Smooth muscle cell (in vitro differentiated cells): ENCODE results near the gene CASP2. TPM values are rescaled to one million over a fixed set of nuclear protein-coding genes. Genes with fewer than 3 reads are reported as not detected.

Source experiments
- DNase-seq: peaks from one replicate; lab custom pipeline; 2025; ENCODE audit not compliant: unreplicated experiment; lab: John Stamatoyannopoulos, UW
- H2AFZ ChIP-seq: fragments of 200-600 bp; sonication (generic); 2 replicates; pipeline ENCODE4 v1.6.0; 2016; ENCODE audit warnings: antibody characterized with exemption, low read depth, mild to moderate bottlenecking
- H3F3A ChIP-seq: fragments of 200-600 bp; sonication (generic); 2 replicates; pipeline ENCODE4 v1.6.0; 2017; ENCODE audit warnings: antibody characterized with exemption, low read depth
- H3K27ac ChIP-seq: fragments of 200-600 bp; sonication (generic); 2 replicates; pipeline ENCODE4 v1.5.1; 2016; ENCODE audit warnings: low read depth, mild to moderate bottlenecking
- H3K27me3 ChIP-seq: fragments of 200-600 bp; sonication (generic); 2 replicates; pipeline ENCODE4 v1.6.1; 2016; ENCODE audit warnings: low read depth, mild to moderate bottlenecking
- H3K36me3 ChIP-seq: fragments of 200-600 bp; sonication (generic); 2 replicates; pipeline ENCODE4 v1.5.1; 2016; ENCODE audit warnings: low read depth
- H3K4me1 ChIP-seq: fragments of 200-600 bp; sonication (generic); 2 replicates; pipeline ENCODE4 v1.5.1; 2016; ENCODE audit warnings: low read depth
- H3K4me2 ChIP-seq: fragments of 200-600 bp; sonication (generic); 2 replicates; pipeline ENCODE4 v1.6.0; 2016; ENCODE audit warnings: mild to moderate bottlenecking
- H3K4me3 ChIP-seq: fragments of 200-600 bp; sonication (generic); 2 replicates; pipeline ENCODE4 v1.5.1; 2016; ENCODE audit warnings: mild to moderate bottlenecking
- H3K79me2 ChIP-seq: fragments of 200-600 bp; sonication (generic); 2 replicates; pipeline ENCODE4 v1.6.0; 2016; ENCODE audit warnings: low read depth, mild to moderate bottlenecking
- H3K9ac ChIP-seq: fragments of 200-600 bp; sonication (generic); 2 replicates; pipeline ENCODE4 v1.6.0; 2016; ENCODE audit warnings: low read depth
- H3K9me3 ChIP-seq: fragments of 200-600 bp; sonication (generic); replicated peaks from 2 replicates; pipeline ENCODE4 v1.5.1; 2016; ENCODE audit warnings: low read depth
- H4K20me1 ChIP-seq: fragments of 200-600 bp; sonication (generic); 2 replicates; pipeline ENCODE4 v1.6.0; 2016; ENCODE audit warnings: low read depth
- CTCF ChIP-seq: fragments of 200-600 bp; sonication (generic); IDR thresholded peaks from 2 replicates; pipeline ENCODE4 v1.5.1; 2017; ENCODE audit warnings: borderline replicate concordance, mild to moderate bottlenecking, antibody characterized with exemption; ENCODE audit not compliant: insufficient read depth, poor library complexity, severe bottlenecking
- WGBS: methylation state at CpG from one replicate; pipeline ENCODE4 v1.1.7; 2016; ENCODE audit warnings: low lambda C conversion rate; 5-methylcytosine and 5-hydroxymethylcytosine counted together
- polyA plus RNA-seq: library from polyadenylated mRNA; unstranded; fragments of >200 nt; fragmentation: Nextera tagmentation; extraction: Ambion mirVana; gene quantifications from 2 replicates; pipeline ENCODE4 v1.2.1, GENCODE V29; 2016
- total RNA-seq: library from RNA; depleted of rRNA; stranded (reverse); fragments of >200 nt; gene quantifications from 2 replicates; pipeline ENCODE4 v1.2.3, GENCODE V29; 2014

The CASP2 gene
- total and polyA plus RNA-seq, 2 experiments from 2014 or later: 8.1 to 22.0 TPM

- 57% methylated on average over 3 of the region's 3 CpGs for WGBS
- DNase-seq: no peak
- no peaks in the 10 kb centered on the region for H3K79me2 ChIP-seq
- H3F3A ChIP-seq: no peaks in the 10 kb centered on the region
- H3K27ac ChIP-seq: no peak overlapping the region
- H3K27me3 ChIP-seq: no peaks in the 10 kb centered on the region
- H3K4me1 ChIP-seq: peaks cover 4% of the 10 kb centered on the region
- no peak overlapping the region for H2AFZ ChIP-seq
- no peaks in the 10 kb centered on the region for H3K9me3 ChIP-seq
- H3K36me3 ChIP-seq: no peaks in the 10 kb centered on the region
- TF ChIP-seq CTCF: no peak
- H3K4me2 ChIP-seq: no peak overlapping the region
- H3K9ac ChIP-seq: no peak overlapping the region
- H3K4me3 ChIP-seq: no peak overlapping the region
- H4K20me1 ChIP-seq: no peaks in the 10 kb centered on the region
Observed at GRCh38 chr7:143245123-143245522, 43.0 kb upstream of the CASP2 start.

GRCh38 chr7:143247372-143247771 is 40.8 kb upstream of the CASP2 start:
- no peak overlapping the region for H3K4me3 ChIP-seq
- no peaks in the 10 kb centered on the region for H3K4me1 ChIP-seq
- 78% methylated on average over 1 of the region's 1 CpG for WGBS
- no peaks in the 10 kb centered on the region for H3K36me3 ChIP-seq
- no peaks in the 10 kb centered on the region for H3F3A ChIP-seq
- TF ChIP-seq CTCF: no peak
- H3K79me2 ChIP-seq: no peaks in the 10 kb centered on the region
- H3K9me3 ChIP-seq: no peaks in the 10 kb centered on the region
- DNase-seq: no peak
- no peak overlapping the region for H2AFZ ChIP-seq
- H3K4me2 ChIP-seq: no peak overlapping the region
- H3K27me3 ChIP-seq: no peaks in the 10 kb centered on the region
- no peak overlapping the region for H3K9ac ChIP-seq
- H4K20me1 ChIP-seq: no peaks in the 10 kb centered on the region
- H3K27ac ChIP-seq: no peak overlapping the region

GRCh38 chr7:143248761-143249354 is 39.3 kb upstream of the CASP2 start:
- 78% methylated on average over 2 of the region's 2 CpGs for WGBS
- H3K4me1 ChIP-seq: no peaks in the 10 kb centered on the region
- H3K27me3 ChIP-seq: no peaks in the 10 kb centered on the region
- H3K27ac ChIP-seq: peak overlapping the region; percentile 68
- no peaks in the 10 kb centered on the region for H3K36me3 ChIP-seq
- no peak for DNase-seq
- no peaks in the 10 kb centered on the region for H4K20me1 ChIP-seq
- H3F3A ChIP-seq: no peaks in the 10 kb centered on the region
- H3K4me2 ChIP-seq: no peak overlapping the region
- H3K4me3 ChIP-seq: no peak overlapping the region
- H3K9ac ChIP-seq: no peak overlapping the region
- no peaks in the 10 kb centered on the region for H3K79me2 ChIP-seq
- no peak overlapping the region for H2AFZ ChIP-seq
- no peaks in the 10 kb centered on the region for H3K9me3 ChIP-seq
- TF ChIP-seq CTCF: no peak

GRCh38 chr7:143250199-143250598 is 38.0 kb upstream of the CASP2 start:
- H3K9ac ChIP-seq: no peak overlapping the region
- H4K20me1 ChIP-seq: no peaks in the 10 kb centered on the region
- no peak for TF ChIP-seq CTCF
- no peak overlapping the region for H2AFZ ChIP-seq
- H3K27ac ChIP-seq: peak overlapping the region; percentile 68
- no peaks in the 10 kb centered on the region for H3F3A ChIP-seq
- H3K4me3 ChIP-seq: no peak overlapping the region
- H3K27me3 ChIP-seq: no peaks in the 10 kb centered on the region
- no peak for DNase-seq
- H3K4me1 ChIP-seq: no peaks in the 10 kb centered on the region
- no peaks in the 10 kb centered on the region for H3K79me2 ChIP-seq
- H3K4me2 ChIP-seq: no peak overlapping the region
- H3K36me3 ChIP-seq: no peaks in the 10 kb centered on the region
- no peaks in the 10 kb centered on the region for H3K9me3 ChIP-seq
